ENCODE results near the gene FCHSD2.

FCHSD2 gene

DNA sequence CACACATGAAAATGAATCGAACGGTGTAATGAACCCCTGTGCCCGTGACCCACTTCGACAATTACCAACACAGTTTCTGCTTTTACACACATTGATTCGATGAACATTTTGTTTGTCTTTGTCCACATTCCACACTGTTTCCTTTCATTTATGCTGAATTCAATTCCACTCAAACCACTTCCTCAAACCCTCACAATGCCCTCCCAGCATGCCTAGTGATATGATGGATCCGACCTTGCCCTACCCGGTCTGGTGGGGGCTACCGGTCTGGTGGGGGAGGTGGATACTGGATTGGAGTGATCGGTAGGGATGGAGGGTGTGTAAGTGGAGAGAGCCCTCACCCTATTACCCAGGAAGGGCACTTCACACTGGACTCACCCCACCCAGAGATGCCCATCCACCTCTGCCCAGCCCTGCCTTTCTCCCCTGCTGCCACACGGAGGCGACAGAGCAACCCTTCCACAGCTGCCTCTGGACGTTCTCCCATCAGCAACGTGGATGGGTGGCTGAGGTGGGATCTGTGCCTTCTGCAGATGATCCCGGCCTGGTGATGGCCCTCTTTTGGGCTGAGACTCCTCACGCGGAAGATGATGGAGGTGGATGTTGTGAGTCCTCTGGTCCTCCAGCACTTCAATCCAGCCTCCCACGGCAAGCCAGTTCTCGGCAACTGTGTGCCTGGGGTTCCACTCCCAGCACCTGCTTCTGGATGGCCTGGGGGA, 43.0 kb upstream of the FCHSD2 start:
- Histone ChIP-seq H3K4me3 (ENCODE audit: low read length) (no peak overlapping the region), H3K4me1 (ENCODE audit: control insufficient read depth, insufficient read depth, low read length) (no peaks in the 10 kb centered on the region), H3K27ac (ENCODE audit: low read length) (no peak overlapping the region), H3K36me3 (ENCODE audit: control insufficient read depth, insufficient read depth, low read length) (no peaks in the 10 kb centered on the region), H3K27me3 (ENCODE audit: control insufficient read depth, insufficient read depth, low read length) (no peaks in the 10 kb centered on the region), H3K9me3 (ENCODE audit: control insufficient read depth, insufficient read depth, low read length) (no peaks in the 10 kb centered on the region)
- DNase-seq (ENCODE audit: low read depth, low spot score) = peak; percentile 41
- WGBS (ENCODE audit: insufficient coverage, insufficient read length) = no CpG with 5 or more reads among the region's 18 CpGs

DNA sequence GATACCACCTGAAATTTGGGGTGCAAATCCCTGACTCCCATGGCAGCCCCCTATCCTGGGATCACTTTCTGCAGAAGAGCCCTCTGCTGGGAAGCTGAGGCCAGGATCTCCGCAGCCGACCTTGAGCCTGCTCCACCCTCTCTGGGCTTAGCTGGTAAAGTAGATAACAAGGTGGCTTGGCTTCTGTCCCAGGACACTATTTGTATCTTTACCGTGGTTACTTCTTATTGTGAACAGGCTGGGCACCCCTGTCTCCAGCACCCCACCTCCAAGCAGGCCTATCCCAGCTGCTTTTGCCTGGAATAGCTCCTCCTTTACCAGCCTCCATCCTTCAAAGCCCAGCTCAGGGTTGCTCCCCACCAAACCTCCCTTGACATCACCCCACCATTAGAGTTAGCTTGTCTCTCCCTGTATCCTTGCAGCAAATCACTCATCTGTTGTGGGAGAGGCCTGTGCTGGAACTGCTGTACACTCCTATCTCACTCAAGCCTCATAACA, 40.8 kb upstream of the FCHSD2 start:
- Histone ChIP-seq H3K36me3 (ENCODE audit: control insufficient read depth, insufficient read depth, low read length) (no peaks in the 10 kb centered on the region), H3K27ac (ENCODE audit: low read length) (no peak overlapping the region), H3K9me3 (ENCODE audit: control insufficient read depth, insufficient read depth, low read length) (no peaks in the 10 kb centered on the region), H3K4me1 (ENCODE audit: control insufficient read depth, insufficient read depth, low read length) (no peaks in the 10 kb centered on the region), H3K4me3 (ENCODE audit: low read length) (no peak overlapping the region), H3K27me3 (ENCODE audit: control insufficient read depth, insufficient read depth, low read length) (no peaks in the 10 kb centered on the region)
- no peak for DNase-seq (ENCODE audit: low read depth, low spot score)
- no CpG with 5 or more reads among the region's 3 CpGs for WGBS (ENCODE audit: insufficient coverage, insufficient read length)

DNA sequence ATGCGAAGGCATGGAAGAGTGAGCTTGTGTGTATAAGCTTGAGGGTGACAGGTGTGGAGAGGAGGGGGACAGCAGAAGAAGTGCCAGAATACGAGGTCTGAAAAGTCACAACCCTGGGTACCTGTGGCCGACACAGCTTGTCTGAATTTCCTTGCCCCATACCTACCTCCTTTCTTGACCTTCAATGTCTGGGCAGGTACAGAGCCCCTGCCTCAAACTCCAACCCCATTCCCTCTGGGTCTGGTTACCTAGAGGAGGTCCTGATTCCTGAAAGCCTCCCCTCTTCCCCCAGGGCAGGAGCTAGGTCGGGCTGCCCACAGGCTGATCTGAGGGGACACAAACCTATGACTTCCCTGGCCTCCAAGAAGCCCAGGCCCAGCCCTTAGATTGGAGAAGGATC, 36.6 kb upstream of the FCHSD2 start:
- no peak overlapping the region for H3K4me3 ChIP-seq (ENCODE audit: low read length)
- no peaks in the 10 kb centered on the region for H3K9me3 ChIP-seq (ENCODE audit: control insufficient read depth, insufficient read depth, low read length)
- H3K4me1 ChIP-seq (ENCODE audit: control insufficient read depth, insufficient read depth, low read length) = no peaks in the 10 kb centered on the region
- no peaks in the 10 kb centered on the region for H3K27me3 ChIP-seq (ENCODE audit: control insufficient read depth, insufficient read depth, low read length)
- no peaks in the 10 kb centered on the region for H3K36me3 ChIP-seq (ENCODE audit: control insufficient read depth, insufficient read depth, low read length)
- WGBS (ENCODE audit: insufficient coverage, insufficient read length) = no CpG with 5 or more reads among the region's 4 CpGs
- H3K27ac ChIP-seq (ENCODE audit: low read length) = no peak overlapping the region
- no peak for DNase-seq (ENCODE audit: low read depth, low spot score)

GRCh38 chr11:73177778-73178539, 35.8 kb upstream of the FCHSD2 start:
- no CpG with 5 or more reads among the region's 15 CpGs for WGBS (ENCODE audit: insufficient coverage, insufficient read length)
- no peaks in the 10 kb centered on the region for H3K27me3 ChIP-seq (ENCODE audit: control insufficient read depth, insufficient read depth, low read length)
- H3K4me1 ChIP-seq (ENCODE audit: control insufficient read depth, insufficient read depth, low read length) = no peaks in the 10 kb centered on the region
- no peak overlapping the region for H3K27ac ChIP-seq (ENCODE audit: low read length)
- no peak for DNase-seq (ENCODE audit: low read depth, low spot score)
- H3K4me3 ChIP-seq (ENCODE audit: low read length) = no peak overlapping the region
- H3K36me3 ChIP-seq (ENCODE audit: control insufficient read depth, insufficient read depth, low read length) = no peaks in the 10 kb centered on the region
- H3K9me3 ChIP-seq (ENCODE audit: control insufficient read depth, insufficient read depth, low read length) = no peaks in the 10 kb centered on the region

DNA sequence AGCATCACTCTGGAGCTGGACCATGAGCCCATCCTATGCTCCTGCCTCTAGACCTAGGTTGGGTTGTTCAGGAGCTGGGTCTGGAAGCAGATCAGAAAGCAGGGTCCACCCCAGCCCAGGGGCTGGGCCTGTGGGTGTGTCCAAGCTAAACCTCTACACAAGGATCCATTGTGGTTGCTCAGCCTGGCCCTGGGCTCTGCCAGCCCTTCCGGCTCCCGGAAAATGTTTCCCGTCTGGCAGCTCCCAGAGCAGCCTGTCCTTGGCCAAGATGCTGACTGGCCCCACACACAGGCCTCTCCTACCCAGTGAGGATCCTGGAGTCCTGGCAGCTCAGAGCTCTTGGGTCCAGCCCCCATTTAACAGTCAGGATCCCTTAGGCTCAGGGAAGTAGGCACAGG, 35.3 kb upstream of the FCHSD2 start:
- no CpG with 5 or more reads among the region's 3 CpGs for WGBS (ENCODE audit: insufficient coverage, insufficient read length)
- Histone ChIP-seq H3K36me3 (ENCODE audit: control insufficient read depth, insufficient read depth, low read length) (no peaks in the 10 kb centered on the region), H3K9me3 (ENCODE audit: control insufficient read depth, insufficient read depth, low read length) (no peaks in the 10 kb centered on the region), H3K27ac (ENCODE audit: low read length) (no peak overlapping the region), H3K27me3 (ENCODE audit: control insufficient read depth, insufficient read depth, low read length) (no peaks in the 10 kb centered on the region), H3K4me1 (ENCODE audit: control insufficient read depth, insufficient read depth, low read length) (no peaks in the 10 kb centered on the region), H3K4me3 (ENCODE audit: low read length) (no peak overlapping the region)
- no peak for DNase-seq (ENCODE audit: low read depth, low spot score)

- no CpG with 5 or more reads among the region's 1 CpG for WGBS (ENCODE audit: insufficient coverage, insufficient read length)
- H3K27ac ChIP-seq (ENCODE audit: low read length) = no peak overlapping the region
- no peak overlapping the region for H3K4me3 ChIP-seq (ENCODE audit: low read length)
- no peaks in the 10 kb centered on the region for H3K36me3 ChIP-seq (ENCODE audit: control insufficient read depth, insufficient read depth, low read length)
- DNase-seq (ENCODE audit: low read depth, low spot score) = no peak
- no peaks in the 10 kb centered on the region for H3K27me3 ChIP-seq (ENCODE audit: control insufficient read depth, insufficient read depth, low read length)
- no peaks in the 10 kb centered on the region for H3K4me1 ChIP-seq (ENCODE audit: control insufficient read depth, insufficient read depth, low read length)
- H3K9me3 ChIP-seq (ENCODE audit: control insufficient read depth, insufficient read depth, low read length) = no peaks in the 10 kb centered on the region
Observed at GRCh38 chr11:73176874-73177155, 34.7 kb upstream of the FCHSD2 start.

DNA sequence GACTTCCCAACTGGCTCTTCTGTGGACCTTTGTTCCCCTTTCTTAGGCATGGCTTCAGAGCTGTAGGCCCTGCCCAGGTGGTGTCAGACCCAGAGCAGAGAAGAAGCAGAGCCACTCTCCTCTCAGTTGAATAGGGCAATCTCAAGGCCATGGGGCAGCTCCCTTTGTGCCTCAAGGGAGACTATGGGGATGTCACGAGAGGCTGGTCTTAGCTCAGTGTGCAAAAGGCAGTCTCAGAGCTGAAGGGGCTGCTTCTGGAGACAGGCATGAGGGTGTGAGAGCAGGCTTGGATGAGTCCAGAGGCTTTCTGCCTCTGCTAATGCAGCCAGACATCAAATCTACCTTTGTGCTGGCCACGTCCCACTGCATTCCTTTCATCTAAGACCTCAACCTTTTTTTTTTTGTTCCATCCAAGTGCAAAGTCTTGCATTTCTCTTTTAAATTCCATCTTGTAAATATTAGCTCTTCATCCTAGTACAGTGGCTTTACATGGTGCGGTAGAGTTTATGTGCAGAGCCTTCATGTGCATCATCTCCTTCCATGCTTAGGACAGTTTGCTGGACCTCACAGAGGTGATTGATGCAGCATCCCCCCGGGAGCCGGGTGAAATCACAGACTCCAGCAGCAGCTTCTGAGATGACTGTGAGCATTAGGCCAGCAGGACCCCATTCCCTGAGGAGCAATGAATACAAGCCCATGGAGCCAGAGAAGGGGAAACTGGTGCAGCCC, 34.2 kb upstream of the FCHSD2 start:
- no peaks in the 10 kb centered on the region for H3K27me3 ChIP-seq (ENCODE audit: control insufficient read depth, insufficient read depth, low read length)
- no peak overlapping the region for H3K4me3 ChIP-seq (ENCODE audit: low read length)
- H3K9me3 ChIP-seq (ENCODE audit: control insufficient read depth, insufficient read depth, low read length) = no peaks in the 10 kb centered on the region
- no peak overlapping the region for H3K27ac ChIP-seq (ENCODE audit: low read length)
- no peak for DNase-seq (ENCODE audit: low read depth, low spot score)
- H3K4me1 ChIP-seq (ENCODE audit: control insufficient read depth, insufficient read depth, low read length) = no peaks in the 10 kb centered on the region
- no CpG with 5 or more reads among the region's 5 CpGs for WGBS (ENCODE audit: insufficient coverage, insufficient read length)
- no peaks in the 10 kb centered on the region for H3K36me3 ChIP-seq (ENCODE audit: control insufficient read depth, insufficient read depth, low read length)

DNA sequence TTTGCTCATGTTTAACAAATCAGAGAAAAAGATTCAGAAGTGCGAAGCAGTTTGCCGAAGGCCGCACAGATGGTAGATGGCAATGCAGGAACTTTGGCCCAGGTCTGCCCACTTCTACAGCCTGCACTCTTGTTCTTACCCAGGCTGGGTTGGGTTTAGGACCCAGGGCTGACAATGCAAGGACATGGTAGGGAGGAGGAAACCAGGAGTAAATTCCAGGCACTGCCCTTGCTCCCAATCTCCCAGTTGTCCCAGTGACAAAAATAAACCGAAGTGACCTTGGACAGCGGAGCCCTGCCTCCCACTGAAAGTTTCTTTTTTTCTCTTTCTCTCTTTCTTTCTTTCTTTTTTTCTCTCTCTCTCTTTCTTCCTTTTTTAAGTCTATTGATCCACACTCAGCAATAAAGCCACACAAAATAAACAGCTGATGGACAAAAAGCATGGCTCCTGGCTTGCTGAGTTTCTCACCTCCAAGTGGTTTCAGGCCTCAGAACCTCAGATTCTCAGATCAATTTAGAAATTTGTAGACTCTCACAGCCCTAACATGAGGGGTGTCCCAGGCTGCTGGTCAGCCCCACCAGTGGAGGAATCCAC, 33.5 kb upstream of the FCHSD2 start:
- no peaks in the 10 kb centered on the region for H3K9me3 ChIP-seq (ENCODE audit: control insufficient read depth, insufficient read depth, low read length)
- no peak overlapping the region for H3K4me3 ChIP-seq (ENCODE audit: low read length)
- no peaks in the 10 kb centered on the region for H3K36me3 ChIP-seq (ENCODE audit: control insufficient read depth, insufficient read depth, low read length)
- no peaks in the 10 kb centered on the region for H3K27me3 ChIP-seq (ENCODE audit: control insufficient read depth, insufficient read depth, low read length)
- H3K4me1 ChIP-seq (ENCODE audit: control insufficient read depth, insufficient read depth, low read length) = no peaks in the 10 kb centered on the region
- H3K27ac ChIP-seq (ENCODE audit: low read length) = no peak overlapping the region
- no CpG with 5 or more reads among the region's 5 CpGs for WGBS (ENCODE audit: insufficient coverage, insufficient read length)
- no peak for DNase-seq (ENCODE audit: low read depth, low spot score)

GRCh38 chr11:73174495-73174791, 32.3 kb upstream of the FCHSD2 start:
- Histone ChIP-seq H3K4me3 (ENCODE audit: low read length) (no peak overlapping the region), H3K9me3 (ENCODE audit: control insufficient read depth, insufficient read depth, low read length) (no peaks in the 10 kb centered on the region), H3K27me3 (ENCODE audit: control insufficient read depth, insufficient read depth, low read length) (no peaks in the 10 kb centered on the region), H3K27ac (ENCODE audit: low read length) (no peak overlapping the region), H3K36me3 (ENCODE audit: control insufficient read depth, insufficient read depth, low read length) (no peaks in the 10 kb centered on the region), H3K4me1 (ENCODE audit: control insufficient read depth, insufficient read depth, low read length) (no peaks in the 10 kb centered on the region)
- no CpG with 5 or more reads among the region's 3 CpGs for WGBS (ENCODE audit: insufficient coverage, insufficient read length)
- no peak for DNase-seq (ENCODE audit: low read depth, low spot score)

GRCh38 chr11:73173755-73174494, 31.8 kb upstream of the FCHSD2 start:
- no peaks in the 10 kb centered on the region for H3K27me3 ChIP-seq (ENCODE audit: control insufficient read depth, insufficient read depth, low read length)
- H3K9me3 ChIP-seq (ENCODE audit: control insufficient read depth, insufficient read depth, low read length) = no peaks in the 10 kb centered on the region
- no peaks in the 10 kb centered on the region for H3K36me3 ChIP-seq (ENCODE audit: control insufficient read depth, insufficient read depth, low read length)
- WGBS (ENCODE audit: insufficient coverage, insufficient read length) = no CpG with 5 or more reads among the region's 11 CpGs
- no peak for DNase-seq (ENCODE audit: low read depth, low spot score)
- H3K4me3 ChIP-seq (ENCODE audit: low read length) = no peak overlapping the region
- H3K27ac ChIP-seq (ENCODE audit: low read length) = no peak overlapping the region
- no peaks in the 10 kb centered on the region for H3K4me1 ChIP-seq (ENCODE audit: control insufficient read depth, insufficient read depth, low read length)
